Adrenal gland (tissue), 12 donors: ENCODE measurements around the gene PLA2G4E. TPM values are rescaled to one million over a fixed set of nuclear protein-coding genes. Genes with fewer than 3 reads are reported as not detected.

Source experiments
- DNase-seq, 7 donors: peaks; one replicate each; pipeline ENCODE4 v3.0.0-alpha.2; 2019 to 2020
- H3K27ac ChIP-seq, 5 donors: fragments of 200-600 bp; sonication (generic) in 4 of 5; 1 replicate in 3 of 5; 2 replicates in 2 of 5; pipeline versions ENCODE4 v1.5.1 to v1.8.0; 2016 to 2020; ENCODE audit warnings: mild to moderate bottlenecking in 1 of 5
- H3K27me3 ChIP-seq: fragments of 200-600 bp; 2 replicates; pipeline ENCODE4 v1.8.0; 2021
- H3K36me3 ChIP-seq, 2 donors: fragments of 200-600 bp; replicated peaks in 1 of 2; 1 replicate in 1 of 2; 2 replicates in 1 of 2; pipeline versions ENCODE4 v1.5.1 to v1.8.0; 2018 to 2022
- H3K4me1 ChIP-seq, 2 donors: fragments of 200-600 bp; replicated peaks in 1 of 2; 1 replicate in 1 of 2; 2 replicates in 1 of 2; pipeline versions ENCODE4 v1.5.1 to v1.8.0; 2018 to 2021
- H3K4me3 ChIP-seq, 4 donors: fragments of 200-600 bp; sonication (generic) in 3 of 4; one replicate each; pipeline ENCODE4 v1.5.1; 2016 to 2018
- H3K9me3 ChIP-seq, 3 donors: fragments of 200-600 bp; sonication (generic) in 1 of 3; replicated peaks in 1 of 3; 1 replicate in 2 of 3; 2 replicates in 1 of 3; pipeline versions ENCODE4 v1.5.1 to v1.8.0; 2016 to 2021
- CTCF ChIP-seq, 6 experiments: fragments of 450-650 bp in 4 of 6; fragments of 200-600 bp in 2 of 6; sonication (generic) in 1 of 6; IDR thresholded peaks; 1 replicate in 5 of 6; 2 replicates in 1 of 6; pipeline versions ENCODE4 v1.5.1 to v1.8.0; 2016 to 2021; ENCODE audit warnings: antibody characterized with exemption in 6 of 6, mild to moderate bottlenecking in 2 of 6, moderate library complexity in 1 of 6
- POLR2A ChIP-seq, 2 donors: fragments of 450-650 bp; IDR thresholded peaks; one replicate each; pipeline ENCODE4 v1.6.1; 2017; ENCODE audit warnings: antibody characterized with exemption in 2 of 2, mild to moderate bottlenecking in 2 of 2, moderate library complexity in 1 of 2
- WGBS, 4 donors: extraction: QIAGEN DNeasy Blood & Tissue Kit in 2 of 4; methylation state at CpG; one replicate each; pipeline versions ENCODE4 v1.1.5 to v1.1.7; 2013 to 2017; 5-methylcytosine and 5-hydroxymethylcytosine counted together
- intact Hi-C, 2 donors: fragments of 100-400 bp; cut with DNase I; formaldehyde crosslinking; loops; one replicate each; pipeline versions ENCODE4 v1.14.1 to v1.15.0; 2022 to 2023
- polyA plus RNA-seq, 3 donors: library from polyadenylated mRNA; stranded (reverse); fragments of 200-250 nt in 2 of 3; fragments of 350-450 nt in 1 of 3; fragmentation: Illumina TruSeq in 1 of 3; extraction: RNeasy Lipid Tissue Mini Kit (QIAGEN cat#74804) in 1 of 3; gene quantifications; one replicate each; pipeline ENCODE4 v1.2.3, GENCODE V29; 2013 to 2014
- total RNA-seq, 9 donors: library from RNA; depleted of rRNA in 4 of 9; stranded (reverse); fragments of >200 nt in 4 of 9; fragments of 120-200 nt in 1 of 9; fragmentation: NEBNext Ultra II Directional in 1 of 9; extraction: Animal tissue kit (Norgen Biotek cat#: 25700) in 1 of 9; gene quantifications; one replicate each; pipeline versions ENCODE4 v1.1.0 to v1.2.4, GENCODE V29; 2013 to 2023
- donor health status: healthy with polysubstance abuse.
- donor health status: Bipolar disorder and iron deficiency.
- donor health status: DM: yes; HTN: yes; CAD: no.
- donor health status: DM: no; HTN: no; CAD: no.
- donor health status: DM: no; HTN: no; CAD: no.
- donor health status: DM: yes; HTN: yes; CAD: no.

Gene PLA2G4E
- total and polyA plus RNA-seq, 12 donors: 0.03 to 1.1 (median 0.23) TPM; not detected in 8

- H3K27me3 ChIP-seq: no peaks in the 10 kb centered on the region
- H3K9me3 ChIP-seq: no peaks in the 10 kb centered on the region
- H3K27ac ChIP-seq: no peak overlapping the region
- H3K4me1 ChIP-seq: peaks cover 12 to 16% of the 10 kb centered on the region in 2 donors
- intact Hi-C loops: no loop called here
- peaks cover 0 to under 1% of the 10 kb centered on the region in 2 donors for H3K36me3 ChIP-seq
- DNase-seq: peak in 2 of 7 donors; percentile 16 to 37
- 92 to 98% (median 97%) methylated on average over 6 of the region's 6 CpGs for WGBS, 4 donors
- no peak for TF ChIP-seq POLR2A (IDR thresholded peaks at IDR 0.05)
- TF ChIP-seq CTCF (IDR thresholded peaks at IDR 0.05): no peak
- no peak overlapping the region for H3K4me3 ChIP-seq
Measured at GRCh38 chr15:41945221-41945620, 75.6 kb downstream of the PLA2G4E start.

DNA sequence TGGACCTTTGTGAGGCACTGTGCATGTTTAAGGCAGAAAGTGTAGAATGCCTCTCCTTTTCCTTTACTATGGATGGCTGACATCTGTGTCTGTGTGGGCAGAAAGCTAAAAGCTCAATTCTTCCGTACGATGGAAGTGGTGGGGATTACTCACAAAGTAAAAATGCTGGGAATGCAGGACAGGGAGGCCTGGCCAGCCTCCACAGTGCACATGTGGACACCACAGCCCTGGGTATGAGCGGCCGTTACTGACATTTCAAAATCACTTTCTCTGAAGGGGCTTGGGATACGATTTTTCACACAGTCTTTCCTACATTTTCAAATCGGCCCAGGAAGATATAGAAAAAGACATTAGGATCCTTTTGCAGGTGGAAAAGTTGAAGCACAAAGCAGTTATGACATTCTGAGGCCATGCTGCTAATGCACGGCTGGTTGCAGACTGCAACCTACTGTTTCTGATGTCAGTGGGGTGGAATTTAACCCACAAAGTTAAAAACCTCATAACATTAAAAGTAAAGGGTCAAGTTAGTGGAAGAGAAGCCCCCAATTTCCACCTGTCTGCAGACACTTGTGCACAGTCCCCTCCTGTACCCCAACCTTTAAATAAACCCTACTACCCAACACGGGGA lies 76.4 kb downstream of the PLA2G4E start:
- 31 to 48% (median 40%) methylated on average over 8 of the region's 8 CpGs for WGBS, 4 donors
- intact Hi-C loops: no loop called here
- DNase-seq: peak in 6 of 7 donors; percentile 59 to 87 (median 80)
- TF ChIP-seq POLR2A (IDR thresholded peaks at IDR 0.05): no peak
- TF ChIP-seq CTCF (IDR thresholded peaks at IDR 0.05): no peak
- Histone ChIP-seq H3K4me3 (no peak overlapping the region), H3K4me1 (peaks cover 12 to 16% of the 10 kb centered on the region in 2 donors), H3K27me3 (no peaks in the 10 kb centered on the region), H3K9me3 (no peaks in the 10 kb centered on the region), H3K36me3 (peaks cover 0 to 4% of the 10 kb centered on the region in 2 donors), H3K27ac (peak overlapping the region in 2 of 5 donors; percentile 28 to 75)

DNA sequence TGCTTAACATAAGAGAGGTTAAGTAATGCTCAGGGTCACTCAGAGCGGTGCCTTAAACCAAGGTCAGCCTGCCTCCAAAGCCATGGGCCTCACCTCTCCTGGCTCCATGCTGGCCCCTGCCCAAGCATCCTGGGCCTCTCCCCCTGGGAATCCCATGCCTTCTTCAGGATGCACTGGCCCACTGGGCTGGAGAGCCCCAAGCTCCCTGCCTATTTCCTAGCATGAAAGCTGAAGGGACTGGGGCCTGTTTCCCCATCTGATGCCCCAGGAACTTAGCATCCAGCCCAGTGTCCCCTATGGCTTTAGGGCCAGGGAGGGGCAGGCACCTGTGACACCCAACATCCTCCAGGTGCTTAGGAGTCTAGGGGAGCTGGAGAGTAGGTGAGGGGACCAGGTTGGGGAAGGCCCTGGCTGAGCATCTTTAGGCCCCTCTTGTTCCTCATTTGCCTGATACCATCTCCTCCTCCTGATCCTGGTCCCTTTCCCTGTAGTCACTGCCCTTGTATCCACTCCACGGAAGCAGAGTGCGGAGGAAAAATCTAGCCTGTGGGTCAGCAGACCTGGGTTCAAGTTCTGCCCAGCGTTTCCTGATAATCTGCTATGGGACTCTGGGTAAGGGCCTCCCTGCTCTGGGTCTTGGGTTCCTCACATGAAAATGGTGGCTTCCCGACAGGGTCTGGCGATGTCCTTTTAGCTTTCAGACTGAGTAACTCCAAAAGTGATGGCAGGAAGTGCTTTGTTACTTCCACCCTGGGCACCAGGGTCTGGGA lies 77.1 kb downstream of the PLA2G4E start:
- no peaks in the 10 kb centered on the region for H3K27me3 ChIP-seq
- no peak for TF ChIP-seq CTCF (IDR thresholded peaks at IDR 0.05)
- no peak for TF ChIP-seq POLR2A (IDR thresholded peaks at IDR 0.05)
- peaks cover 12 to 16% of the 10 kb centered on the region in 2 donors for H3K4me1 ChIP-seq
- H3K27ac ChIP-seq: peak overlapping the region in 2 of 5 donors; percentile 28 to 75
- 79 to 91% (median 84%) methylated on average over 6 of the region's 6 CpGs for WGBS, 4 donors
- peak in 2 of 7 donors; percentile 17 to 41 for DNase-seq
- H3K4me3 ChIP-seq: no peak overlapping the region
- H3K9me3 ChIP-seq: no peaks in the 10 kb centered on the region
- intact Hi-C loops: no loop called here
- peaks cover 0 to 4% of the 10 kb centered on the region in 2 donors for H3K36me3 ChIP-seq

DNA sequence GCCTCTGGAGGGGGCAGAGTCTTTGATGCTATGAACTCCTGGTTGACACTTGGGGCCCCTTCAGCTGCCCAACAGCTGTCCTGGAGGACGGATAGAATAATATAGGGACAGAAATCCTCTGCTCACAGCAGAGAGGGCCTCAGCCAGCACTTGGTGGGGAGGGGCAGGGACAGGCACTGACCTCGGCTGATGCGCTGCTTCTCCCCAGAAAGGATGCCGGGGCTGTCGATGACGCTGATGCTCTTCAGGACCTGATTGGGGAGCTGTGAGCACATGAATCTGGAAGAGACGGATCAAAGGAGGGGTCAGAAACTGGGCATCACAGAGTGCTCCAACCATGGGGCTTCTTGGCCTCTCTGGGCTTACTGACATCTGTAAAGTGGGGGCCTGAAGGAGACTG lies 78.0 kb downstream of the PLA2G4E start:
- H3K9me3 ChIP-seq: no peaks in the 10 kb centered on the region
- TF ChIP-seq CTCF (IDR thresholded peaks at IDR 0.05) (no peak), POLR2A (IDR thresholded peaks at IDR 0.05) (no peak)
- WGBS, 4 donors: 80 to 97% (median 83%) methylated on average over 7 of the region's 7 CpGs
- no peak overlapping the region for H3K27ac ChIP-seq
- H3K27me3 ChIP-seq: no peaks in the 10 kb centered on the region
- intact Hi-C loops: no loop called here
- DNase-seq: peak in 2 of 7 donors; percentile 17 to 38
- H3K4me1 ChIP-seq: peaks cover 12 to 16% of the 10 kb centered on the region in 2 donors
- H3K4me3 ChIP-seq: no peak overlapping the region
- peaks cover 0 to 4% of the 10 kb centered on the region in 2 donors for H3K36me3 ChIP-seq
